GM19099 (cell line): ENCODE data around the gene PLA2G2D.

ENCODE experiments used
- POLR2A ChIP-seq: IDR thresholded peaks from 3 replicates; pipeline ENCODE4 v1.6.1; 2011; ENCODE audit warnings: low read depth; ENCODE audit not compliant: insufficient read length; ENCODE audit errors: extremely low read depth

PLA2G2D gene

DNA sequence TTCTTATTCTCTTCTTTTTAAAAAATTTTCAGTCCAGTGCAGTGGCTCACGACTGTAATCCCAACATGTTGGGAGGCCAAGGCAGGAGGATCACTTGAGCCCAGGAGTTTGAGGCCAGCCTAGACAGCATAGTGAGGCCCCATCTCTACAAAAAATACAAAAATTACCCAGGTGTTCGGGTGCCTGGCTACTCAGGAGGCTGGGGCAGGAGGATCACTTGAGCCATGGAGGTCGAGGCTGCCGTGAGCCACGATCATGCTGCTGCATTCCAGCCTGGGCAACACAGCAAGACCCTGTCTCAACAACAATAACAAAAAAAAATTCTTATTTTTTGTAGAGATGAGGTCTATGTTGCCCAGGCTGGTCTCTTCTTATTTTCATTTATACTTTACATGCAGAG, 7.9 kb downstream of the PLA2G2D start:
- no peak for TF ChIP-seq POLR2A

DNA sequence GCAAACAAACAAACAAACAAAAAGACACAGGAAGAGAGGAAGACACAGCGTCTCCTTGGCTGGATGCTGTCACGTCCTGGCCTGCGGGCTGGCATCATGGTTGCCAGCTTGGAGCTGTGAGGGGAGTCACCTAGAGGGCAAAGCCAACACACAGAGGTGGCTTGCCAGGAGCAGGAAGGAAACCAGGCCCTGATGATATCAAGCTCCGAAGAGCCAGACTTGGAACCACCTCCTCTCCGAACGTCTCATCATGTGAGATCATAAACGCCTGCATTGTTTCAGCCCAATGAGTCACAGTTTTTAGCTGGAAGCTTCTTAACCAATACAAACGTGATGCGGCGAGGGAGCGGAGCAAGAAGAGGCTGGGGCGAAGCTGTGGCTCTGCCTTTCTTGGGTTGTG, 8.7 kb downstream of the PLA2G2D start:
- TF ChIP-seq POLR2A = no peak

DNA sequence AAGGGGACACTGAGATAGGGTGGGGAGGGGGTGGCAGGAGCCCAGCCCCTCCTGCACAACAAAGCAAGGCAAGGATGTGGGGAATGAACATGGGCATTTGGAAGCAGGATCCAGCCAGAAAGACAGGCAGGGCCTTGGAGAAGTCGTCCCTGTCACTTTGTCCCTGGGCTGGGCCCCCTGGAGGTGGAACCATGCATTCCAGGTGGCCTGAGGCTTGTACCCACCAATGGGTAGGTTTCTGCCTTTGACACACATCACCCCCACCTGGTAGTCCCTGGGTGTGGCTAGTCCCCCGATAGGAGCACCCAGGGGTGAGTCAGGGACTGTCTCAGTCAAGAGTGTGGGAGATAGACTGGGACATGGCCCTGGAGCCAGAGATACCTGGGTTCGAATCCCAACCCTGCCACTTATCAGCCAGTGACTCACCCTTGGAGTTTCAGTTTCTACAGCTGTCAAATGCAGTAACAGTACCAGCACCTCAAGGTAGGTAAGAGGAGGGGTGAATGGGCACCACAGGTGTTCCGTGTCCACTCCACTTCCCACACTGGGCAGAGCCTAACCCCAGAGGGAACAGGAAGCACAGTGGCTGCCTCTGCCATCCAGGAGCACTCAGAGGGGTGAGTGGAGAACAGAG, 10.0 kb downstream of the PLA2G2D start:
- TF ChIP-seq POLR2A = no peak

DNA sequence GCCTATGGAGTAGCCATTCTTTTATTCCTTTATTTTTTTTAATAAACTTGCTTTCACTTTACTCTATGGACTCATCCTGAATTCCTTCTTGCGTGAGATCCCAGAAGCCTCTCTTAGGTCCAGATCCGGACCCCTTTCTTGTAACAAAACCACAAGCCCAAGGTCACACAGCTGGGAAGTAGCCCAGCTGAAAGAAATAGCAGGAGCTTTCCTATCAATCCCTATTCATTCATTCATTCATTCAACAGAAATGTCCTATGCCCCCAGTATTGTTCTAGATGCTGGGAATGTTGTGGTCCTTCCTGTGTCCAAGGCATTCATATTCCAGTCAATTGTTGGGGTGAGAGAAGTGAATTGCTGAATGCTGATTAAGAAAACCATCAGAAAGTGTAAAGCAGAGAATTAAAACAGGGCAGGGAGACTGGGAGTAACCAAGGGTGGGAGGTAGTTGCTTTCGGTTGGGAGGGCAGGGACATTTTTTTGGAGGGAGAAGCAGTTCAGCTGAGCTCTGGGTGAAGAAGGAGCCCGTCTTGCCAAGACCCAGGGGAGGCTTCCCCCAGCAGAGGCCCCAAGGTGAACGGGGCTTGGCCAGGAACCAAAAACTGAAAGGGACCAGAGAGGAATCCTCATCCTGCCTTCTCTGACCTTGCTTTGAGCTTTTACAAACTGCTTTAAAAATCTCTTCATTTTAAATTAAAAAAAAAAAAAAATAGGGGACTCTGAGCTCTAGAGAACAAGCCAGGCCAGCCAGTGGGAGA, 10.8 kb downstream of the PLA2G2D start:
- TF ChIP-seq POLR2A = no peak

DNA sequence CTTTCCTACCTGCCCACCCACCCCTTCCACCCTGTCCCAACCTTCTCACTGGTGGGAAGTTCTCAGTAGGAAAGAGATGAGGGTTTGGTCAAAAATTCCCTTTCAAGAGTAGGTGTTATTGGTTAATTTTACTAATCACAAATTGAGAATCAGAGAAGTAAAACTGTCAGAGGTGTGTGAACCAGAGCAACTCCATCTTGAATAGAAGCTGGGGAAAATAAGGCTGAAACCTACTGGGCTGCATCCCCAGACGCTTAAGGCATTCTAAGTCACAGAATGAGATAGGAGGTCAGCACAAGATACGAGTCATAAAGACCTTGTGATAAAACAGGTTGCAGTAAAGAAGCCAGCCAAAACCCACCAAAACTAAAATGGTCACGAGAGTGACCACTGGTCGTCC, 11.5 kb downstream of the PLA2G2D start:
- no peak for TF ChIP-seq POLR2A

DNA sequence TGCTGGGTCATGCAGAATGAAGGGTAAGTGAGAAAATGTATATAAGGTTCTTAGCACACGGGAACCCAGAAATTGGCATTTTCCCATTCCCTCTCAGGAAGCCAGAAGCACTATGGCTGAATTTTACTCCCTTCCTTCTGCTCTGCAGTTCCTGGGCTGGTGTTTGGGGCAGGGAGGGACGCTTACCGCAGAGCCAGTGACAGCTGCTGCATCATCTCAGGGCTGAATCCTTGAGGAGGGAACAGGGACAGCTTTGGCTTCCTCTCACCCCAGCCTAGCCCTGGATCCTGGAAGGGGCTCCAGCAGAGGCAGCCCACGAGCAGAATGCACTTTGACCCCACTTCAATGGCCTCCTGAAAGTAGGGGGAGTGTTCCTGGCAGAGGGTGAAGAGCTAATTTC, 12.0 kb downstream of the PLA2G2D start:
- TF ChIP-seq POLR2A = no peak

DNA sequence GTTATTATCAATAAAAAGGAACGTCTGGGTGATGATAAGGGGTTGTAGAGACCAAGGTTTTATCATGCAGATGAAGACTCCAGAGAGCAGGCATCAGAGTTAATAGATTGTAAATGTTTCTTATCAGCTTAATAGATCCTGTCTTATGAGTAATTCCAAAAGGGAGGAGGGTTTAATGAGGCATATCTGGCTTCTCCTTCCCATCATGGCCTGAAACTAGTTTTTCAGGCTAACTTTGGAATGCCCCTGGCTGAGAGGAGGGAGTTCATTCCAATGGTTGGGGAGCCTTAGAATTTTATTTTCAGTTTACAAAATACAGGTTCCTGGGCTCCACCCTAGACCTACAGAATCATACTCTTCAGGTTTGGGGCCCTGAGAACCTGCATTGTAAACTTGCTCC, 13.5 kb downstream of the PLA2G2D start:
- TF ChIP-seq POLR2A = no peak

DNA sequence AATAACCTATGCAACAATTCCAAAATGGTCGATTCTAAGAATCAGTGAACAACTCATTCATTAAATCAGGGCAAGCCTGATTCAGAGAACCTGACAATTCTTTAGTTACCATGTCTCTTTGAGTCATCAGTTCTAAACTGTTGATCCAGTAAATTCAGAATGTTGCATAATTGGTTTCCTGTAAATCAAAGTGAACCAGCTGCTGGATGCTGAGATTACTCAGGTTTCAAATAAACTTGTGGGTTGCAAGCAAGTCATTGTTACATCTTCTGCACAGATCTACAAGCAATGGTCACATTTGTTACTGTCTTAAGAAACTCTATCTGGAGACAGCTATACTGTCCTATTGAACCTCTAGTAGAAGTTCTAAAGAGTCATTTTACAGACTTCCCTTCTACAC, 16.5 kb downstream of the PLA2G2D start:
- TF ChIP-seq POLR2A = no peak

DNA sequence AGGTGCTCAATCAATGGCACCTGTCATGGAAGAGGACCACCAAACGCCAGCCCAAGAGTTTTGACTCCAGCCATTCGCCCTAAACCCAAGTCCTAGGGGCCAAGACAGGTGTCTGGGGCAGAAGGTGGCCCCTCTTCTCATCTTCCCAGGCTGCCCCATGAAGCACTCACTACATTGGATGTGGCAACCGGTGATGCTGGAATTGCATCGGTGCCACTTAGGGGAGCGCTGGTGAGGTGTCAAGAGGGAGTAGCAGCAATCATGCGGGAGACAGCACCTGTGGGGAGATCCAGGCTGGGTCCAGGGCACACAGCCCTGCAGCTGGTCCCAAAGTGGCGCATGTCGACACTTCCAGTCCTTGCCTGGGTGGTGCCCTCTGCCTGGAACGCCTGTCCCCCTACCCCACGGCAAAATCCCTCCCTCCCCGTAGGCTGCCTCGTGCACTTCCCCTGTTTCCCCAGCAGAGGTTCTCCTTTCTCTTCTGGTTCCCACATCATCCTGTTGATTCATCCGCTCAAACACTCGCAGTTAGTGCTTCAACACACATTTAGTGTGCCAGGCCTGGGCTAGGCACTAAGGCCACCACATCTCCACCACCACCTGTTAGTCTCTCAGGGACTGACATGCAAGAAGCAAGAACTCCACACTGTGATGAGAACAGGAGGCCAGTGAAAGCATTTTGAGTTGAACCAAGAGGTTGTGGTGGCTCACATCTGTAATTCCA, 18.5 kb downstream of the PLA2G2D start:
- TF ChIP-seq POLR2A = no peak

DNA sequence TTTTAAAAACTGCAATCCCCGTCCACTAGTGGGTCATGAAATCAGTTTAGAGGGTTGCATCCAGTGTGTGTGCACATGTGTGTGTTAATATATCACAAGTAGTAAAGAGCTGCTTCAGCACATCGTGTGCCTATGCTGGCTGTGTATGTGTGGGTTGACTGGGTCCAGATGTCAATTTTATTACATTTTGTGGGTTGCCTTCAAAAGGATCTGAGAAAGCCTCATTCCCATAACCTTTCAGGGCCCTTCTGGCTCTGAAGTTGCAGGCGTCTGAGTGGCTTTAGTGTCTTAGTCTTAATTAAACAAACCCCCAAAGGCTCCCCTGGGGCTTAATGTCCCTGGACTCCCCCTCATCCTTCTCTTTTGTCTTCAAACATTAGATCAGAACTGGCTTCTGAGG, 19.8 kb downstream of the PLA2G2D start:
- TF ChIP-seq POLR2A = no peak

DNA sequence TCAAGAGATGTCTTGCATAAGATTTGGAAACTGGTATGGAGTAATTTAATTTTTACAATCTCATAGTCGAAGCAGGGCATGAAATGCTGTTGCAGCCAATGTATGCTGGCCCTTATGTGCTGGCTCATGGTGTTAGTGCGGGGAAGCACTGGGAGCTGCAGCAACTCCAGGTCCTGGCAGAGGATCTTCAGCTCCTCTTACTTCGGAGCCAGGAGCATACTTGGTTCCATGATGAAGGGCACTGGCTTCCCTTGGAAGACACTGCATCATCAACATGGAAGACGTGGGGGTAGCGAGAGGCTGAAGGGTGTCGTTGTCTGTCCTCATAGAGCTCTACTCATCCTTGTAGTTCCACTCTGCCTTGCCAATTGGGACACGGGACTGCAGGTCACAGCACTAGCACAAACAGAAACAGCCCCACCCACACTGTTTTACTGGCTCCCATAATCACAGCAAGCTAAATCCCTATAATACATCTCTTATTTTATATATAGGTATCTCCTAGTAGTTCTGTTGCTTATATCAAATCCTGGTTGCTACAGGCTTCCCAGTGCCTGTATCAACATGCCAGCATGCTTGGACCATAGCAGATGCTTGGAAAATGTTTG, 22.4 kb downstream of the PLA2G2D start:
- TF ChIP-seq POLR2A = no peak

DNA sequence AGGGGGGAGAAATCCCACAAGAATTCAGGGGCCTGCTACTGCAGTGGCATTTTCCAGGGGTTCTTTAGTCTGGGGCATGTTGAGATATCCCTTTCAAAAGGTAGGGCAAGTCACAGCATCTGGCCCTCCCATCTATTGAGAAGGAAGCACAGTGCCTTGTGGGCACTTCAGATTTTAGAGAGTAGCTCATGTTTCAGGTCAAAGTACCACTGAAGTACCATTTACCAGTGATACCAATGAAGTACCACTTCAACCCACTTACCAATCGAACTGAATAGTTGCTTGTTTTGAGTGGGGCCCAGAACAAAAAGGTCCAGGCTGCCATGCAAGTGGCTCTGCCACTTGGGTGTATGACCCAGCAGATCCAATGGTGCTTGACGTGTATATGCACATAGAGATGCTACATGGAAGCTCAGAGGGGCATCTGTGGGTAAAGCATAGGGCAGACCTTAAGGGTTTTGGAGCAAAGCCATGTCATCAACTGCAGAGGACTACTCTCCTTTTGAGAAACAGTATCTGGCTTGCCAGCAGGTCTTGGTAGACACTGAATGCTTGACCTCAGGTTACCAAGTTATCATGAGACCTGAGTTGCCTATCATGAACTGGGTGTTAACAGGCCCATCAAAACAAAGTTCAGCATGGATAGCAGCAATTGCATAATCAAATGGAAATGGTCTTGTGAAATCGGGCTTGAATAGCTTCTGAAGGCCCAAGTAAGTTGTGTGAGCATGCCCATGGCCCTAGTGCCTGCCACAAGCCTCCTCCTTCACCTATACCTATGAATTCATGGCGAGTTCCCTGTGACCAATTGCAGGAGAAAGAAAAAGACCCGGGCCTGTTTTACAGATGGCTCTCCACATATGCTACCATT, 23.5 kb downstream of the PLA2G2D start:
- TF ChIP-seq POLR2A = no peak

DNA sequence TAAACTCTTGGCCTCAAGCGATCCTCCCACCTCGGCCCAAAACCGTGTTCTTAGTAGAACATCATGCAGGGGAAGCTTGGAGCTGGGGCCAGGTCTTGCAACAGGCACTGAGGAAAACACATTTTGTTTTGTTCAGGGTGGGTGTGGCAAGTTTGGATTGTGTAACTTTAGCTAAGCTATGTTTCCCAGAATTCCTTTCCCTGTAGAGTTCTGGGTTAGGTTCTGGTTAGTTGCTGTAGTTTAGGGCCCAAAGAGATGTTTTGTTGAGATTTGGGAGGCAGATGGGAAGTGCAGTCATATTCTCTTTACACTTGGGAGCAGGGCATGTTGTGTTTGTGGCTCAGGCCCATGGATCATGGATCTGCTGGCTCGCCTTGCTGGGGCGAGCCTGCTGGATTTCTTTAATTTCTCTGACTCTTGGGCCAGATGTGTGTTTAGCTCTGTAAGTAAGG, 25.4 kb downstream of the PLA2G2D start:
- TF ChIP-seq POLR2A = no peak

DNA sequence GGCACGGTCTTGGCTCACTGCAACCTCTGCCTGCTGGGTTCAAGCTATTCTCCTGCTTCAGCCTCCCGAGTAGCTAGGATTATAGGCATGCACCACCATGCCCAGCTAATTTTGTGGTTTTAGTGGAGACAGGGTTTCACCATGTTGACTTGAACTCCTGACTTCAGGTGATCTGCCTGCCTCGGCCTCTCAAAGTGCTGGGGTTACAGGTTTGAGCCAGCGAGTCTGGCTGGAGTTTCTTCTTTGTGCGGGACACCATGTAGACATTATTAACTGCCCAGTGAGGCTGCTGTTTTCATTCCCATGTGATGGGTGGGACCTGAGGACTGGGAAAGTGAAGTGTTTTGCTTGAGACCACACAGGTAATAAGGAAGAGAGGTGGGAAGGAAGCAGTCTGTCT, 26.0 kb downstream of the PLA2G2D start:
- no peak for TF ChIP-seq POLR2A

DNA sequence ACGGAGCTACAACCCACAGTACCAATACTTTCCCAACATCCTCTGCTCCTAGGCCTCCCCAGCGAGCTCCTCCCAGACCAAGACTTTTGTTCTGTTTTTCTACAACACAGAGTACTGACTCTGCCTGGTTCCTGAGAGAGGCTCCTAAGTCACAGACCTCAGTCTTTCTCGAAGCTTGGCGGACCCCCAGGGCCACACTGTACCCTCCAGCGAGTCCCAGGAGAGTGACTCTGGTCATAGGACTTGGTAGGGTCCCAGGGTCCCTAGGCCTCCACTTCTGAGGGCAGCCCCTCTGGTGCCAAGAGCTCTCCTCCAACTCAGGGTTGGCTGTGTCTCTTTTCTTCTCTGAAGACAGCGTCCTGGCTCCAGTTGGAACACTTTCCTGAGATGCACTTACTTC, 28.7 kb downstream of the PLA2G2D start:
- no peak for TF ChIP-seq POLR2A
